HEK293 (cell line): ENCODE results near the gene ISG15.

ENCODE experiments used
- GFI1B ChIP-seq: fragments of 450-650 bp; formaldehyde crosslinking; IDR thresholded peaks from 2 replicates; pipeline ENCODE4 v1.5.1; 2016; ENCODE audit warnings: missing biosample characterization, missing genetic modification characterization
- GLIS2 ChIP-seq: fragments of 450-650 bp; formaldehyde crosslinking; IDR thresholded peaks from 2 replicates; pipeline ENCODE4 v1.5.1; 2016; ENCODE audit warnings: missing biosample characterization, missing genetic modification characterization
- HOXA7 ChIP-seq: sonication (generic); formaldehyde crosslinking; IDR thresholded peaks from 2 replicates; pipeline ENCODE4 v1.8.1; 2022; ENCODE audit warnings: missing genetic modification reagents, borderline replicate concordance
- KLF16 ChIP-seq: fragments of 450-650 bp; formaldehyde crosslinking; IDR thresholded peaks from 2 replicates; pipeline ENCODE4 v1.5.1; 2017; ENCODE audit warnings: missing biosample characterization, missing genetic modification characterization
- MEIS1 ChIP-seq: sonication (generic); formaldehyde crosslinking; IDR thresholded peaks from 2 replicates; pipeline ENCODE4 v1.8.1; 2022; ENCODE audit warnings: missing genetic modification reagents, mild to moderate bottlenecking, borderline replicate concordance
- PBX3 ChIP-seq: sonication (generic); formaldehyde crosslinking; IDR thresholded peaks from 2 replicates; pipeline ENCODE4 v1.8.1; 2022; ENCODE audit warnings: mild to moderate bottlenecking, moderate library complexity, missing genetic modification reagents
- SALL2 ChIP-seq: fragments of 450-650 bp; formaldehyde crosslinking; IDR thresholded peaks from 2 replicates; pipeline ENCODE4 v1.5.0; 2017; ENCODE audit warnings: missing biosample characterization, mild to moderate bottlenecking, missing genetic modification characterization, borderline replicate concordance
- ZBTB20 ChIP-seq: fragments of 450-650 bp; formaldehyde crosslinking; IDR thresholded peaks from 2 replicates; pipeline ENCODE4 v1.5.1; 2016; ENCODE audit warnings: missing biosample characterization, missing genetic modification characterization
- ZBTB48 ChIP-seq: fragments of 450-650 bp; formaldehyde crosslinking; IDR thresholded peaks from 2 replicates; pipeline ENCODE4 v1.5.1; 2016; ENCODE audit warnings: missing biosample characterization, missing genetic modification characterization
- ZFP37 ChIP-seq: fragments of 450-650 bp; formaldehyde crosslinking; IDR thresholded peaks from 2 replicates; pipeline ENCODE4 v1.5.1; 2016; ENCODE audit warnings: missing biosample characterization, missing genetic modification characterization
- ZNF146 ChIP-seq: fragments of 450-650 bp; formaldehyde crosslinking; IDR thresholded peaks from 2 replicates; pipeline ENCODE4 v1.5.1; 2016; ENCODE audit warnings: missing biosample characterization, missing genetic modification characterization
- ZNF202 ChIP-seq: fragments of 450-650 bp; formaldehyde crosslinking; IDR thresholded peaks from 2 replicates; pipeline ENCODE4 v1.5.1; 2016; ENCODE audit warnings: missing biosample characterization, missing genetic modification characterization, borderline replicate concordance
- ZNF223 ChIP-seq: fragments of 450-650 bp; formaldehyde crosslinking; IDR thresholded peaks from 2 replicates; pipeline ENCODE4 v1.5.1; 2016; ENCODE audit warnings: missing biosample characterization, missing genetic modification characterization
- ZNF248 ChIP-seq: fragments of 450-650 bp; formaldehyde crosslinking; IDR thresholded peaks from 2 replicates; pipeline ENCODE4 v1.5.1; 2017; ENCODE audit warnings: missing biosample characterization, missing genetic modification characterization
- ZNF26 ChIP-seq: fragments of 450-650 bp; formaldehyde crosslinking; IDR thresholded peaks from 2 replicates; pipeline ENCODE4 v1.5.1; 2016; ENCODE audit warnings: missing biosample characterization, missing genetic modification characterization
- ZNF266 ChIP-seq: fragments of 450-650 bp; formaldehyde crosslinking; IDR thresholded peaks from 2 replicates; pipeline ENCODE4 v1.5.1; 2016; ENCODE audit warnings: missing biosample characterization, missing genetic modification characterization, low read depth
- ZNF302 ChIP-seq: fragments of 450-650 bp; formaldehyde crosslinking; IDR thresholded peaks from 2 replicates; pipeline ENCODE4 v1.5.1; 2016; ENCODE audit warnings: missing biosample characterization, missing genetic modification characterization, low read depth
- ZNF341 ChIP-seq: fragments of 450-650 bp; formaldehyde crosslinking; IDR thresholded peaks from 2 replicates; pipeline ENCODE4; 2016; ENCODE audit warnings: low read depth, missing biosample characterization, missing genetic modification characterization
- ZNF354C ChIP-seq: fragments of 450-650 bp; formaldehyde crosslinking; IDR thresholded peaks from 2 replicates; pipeline ENCODE4 v1.5.1; 2016; ENCODE audit warnings: missing biosample characterization, missing genetic modification characterization, low read depth, borderline replicate concordance
- ZNF433 ChIP-seq: fragments of 450-650 bp; formaldehyde crosslinking; IDR thresholded peaks from 2 replicates; pipeline ENCODE4 v1.5.1; 2016; ENCODE audit warnings: missing biosample characterization, missing genetic modification characterization, low read depth
- ZNF670 ChIP-seq: fragments of 450-650 bp; formaldehyde crosslinking; IDR thresholded peaks from 2 replicates; pipeline ENCODE4 v1.5.1; 2016; ENCODE audit warnings: missing biosample characterization, missing genetic modification characterization, low read depth
- ZNF677 ChIP-seq: fragments of 450-650 bp; IDR thresholded peaks from 2 replicates; pipeline ENCODE4 v1.5.0; 2018; ENCODE audit warnings: missing biosample characterization, mild to moderate bottlenecking, missing genetic modification characterization, moderate library complexity
- ZNF776 ChIP-seq: fragments of 450-650 bp; formaldehyde crosslinking; IDR thresholded peaks from 2 replicates; pipeline ENCODE4 v1.5.0; 2017; ENCODE audit warnings: missing biosample characterization, missing genetic modification characterization, borderline replicate concordance
- ZSCAN30 ChIP-seq: fragments of 450-650 bp; IDR thresholded peaks from 2 replicates; pipeline ENCODE4 v1.5.1; 2018; ENCODE audit warnings: missing biosample characterization, mild to moderate bottlenecking, missing genetic modification characterization, moderate library complexity
- TF ChIP-seq, protein P1 (sequence below): fragments of 450-650 bp; formaldehyde crosslinking; IDR thresholded peaks from 2 replicates; pipeline ENCODE4; 2016; ENCODE audit warnings: missing biosample characterization, missing genetic modification characterization
- TF ChIP-seq, protein P2 (sequence below): fragments of 450-650 bp; IDR thresholded peaks from 2 replicates; pipeline ENCODE4 v1.5.1; 2018; ENCODE audit warnings: missing biosample characterization, mild to moderate bottlenecking, missing genetic modification characterization
- TF ChIP-seq, protein P3 (sequence below): fragments of 450-650 bp; formaldehyde crosslinking; IDR thresholded peaks from 2 replicates; pipeline ENCODE4 v1.5.1; 2016; ENCODE audit warnings: missing biosample characterization, missing genetic modification characterization
- TF ChIP-seq, protein P4 (sequence below): fragments of 450-650 bp; formaldehyde crosslinking; conservative IDR thresholded peaks from 2 replicates; pipeline ENCODE4 v1.5.1; 2016; ENCODE audit warnings: low read depth, missing biosample characterization, missing genetic modification characterization

ISG15 gene

GRCh38 chr1:998995-999724 is 14.1 kb upstream of the ISG15 start (continued):
- TF ChIP-seq ZSCAN30 (tag by site-specific recombination) (no peak; the same call in 1 of the 2 replicates), ZNF146 (no peak), ZNF670 (tag by site-specific recombination) (no peak), ZNF302 (tag by site-specific recombination) (no peak), ZNF677 (tag by site-specific recombination) (0 out of 2 replicates have a peak, but pooled peaks have one; percentile 1), GLIS2 (tag by site-specific recombination) (peak; percentile 19; the same call in 1 of the 2 replicates), ZNF26 (no peak), MEIS1 (CRISPR knock-in tag) (no peak), KLF16 (tag by site-specific recombination) (no peak), ZNF248 (tag by site-specific recombination) (no peak), ZNF202 (tag by site-specific recombination) (no peak), ZNF354C (tag by site-specific recombination) (no peak), ZNF776 (0 out of 2 replicates have a peak, but pooled peaks have one; percentile 32), ZBTB48 (no peak), ZNF223 (tag by site-specific recombination) (no peak), PBX3 (CRISPR knock-in tag) (no peak), ZNF341 (no peak), ZNF266 (tag by site-specific recombination) (no peak), ZFP37 (0 out of 2 replicates have a peak, but pooled peaks have one; percentile 54), SALL2 (tag by site-specific recombination) (no peak), HOXA7 (CRISPR knock-in tag) (no peak), GFI1B (tag by site-specific recombination) (no peak), ZNF433 (tag by site-specific recombination) (no peak), ZBTB20 (tag by site-specific recombination) (no peak; the same call in 1 of the 2 replicates)
- TF ChIP-seq, protein P1, sequence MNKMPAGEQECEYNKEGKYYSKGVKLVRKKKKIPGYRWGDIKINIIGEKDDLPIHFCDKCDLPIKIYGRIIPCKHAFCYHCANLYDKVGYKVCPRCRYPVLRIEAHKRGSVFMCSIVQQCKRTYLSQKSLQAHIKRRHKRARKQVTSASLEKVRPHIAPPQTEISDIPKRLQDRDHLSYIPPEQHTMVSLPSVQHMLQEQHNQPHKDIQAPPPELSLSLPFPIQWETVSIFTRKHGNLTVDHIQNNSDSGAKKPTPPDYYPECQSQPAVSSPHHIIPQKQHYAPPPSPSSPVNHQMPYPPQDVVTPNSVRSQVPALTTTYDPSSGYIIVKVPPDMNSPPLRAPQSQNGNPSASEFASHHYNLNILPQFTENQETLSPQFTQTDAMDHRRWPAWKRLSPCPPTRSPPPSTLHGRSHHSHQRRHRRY (tag by site-specific recombination): no peak
- TF ChIP-seq, protein P2, sequence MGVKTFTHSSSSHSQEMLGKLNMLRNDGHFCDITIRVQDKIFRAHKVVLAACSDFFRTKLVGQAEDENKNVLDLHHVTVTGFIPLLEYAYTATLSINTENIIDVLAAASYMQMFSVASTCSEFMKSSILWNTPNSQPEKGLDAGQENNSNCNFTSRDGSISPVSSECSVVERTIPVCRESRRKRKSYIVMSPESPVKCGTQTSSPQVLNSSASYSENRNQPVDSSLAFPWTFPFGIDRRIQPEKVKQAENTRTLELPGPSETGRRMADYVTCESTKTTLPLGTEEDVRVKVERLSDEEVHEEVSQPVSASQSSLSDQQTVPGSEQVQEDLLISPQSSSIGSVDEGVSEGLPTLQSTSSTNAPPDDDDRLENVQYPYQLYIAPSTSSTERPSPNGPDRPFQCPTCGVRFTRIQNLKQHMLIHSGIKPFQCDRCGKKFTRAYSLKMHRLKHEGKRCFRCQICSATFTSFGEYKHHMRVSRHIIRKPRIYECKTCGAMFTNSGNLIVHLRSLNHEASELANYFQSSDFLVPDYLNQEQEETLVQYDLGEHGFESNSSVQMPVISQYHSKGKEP: no peak
- TF ChIP-seq, protein P3, sequence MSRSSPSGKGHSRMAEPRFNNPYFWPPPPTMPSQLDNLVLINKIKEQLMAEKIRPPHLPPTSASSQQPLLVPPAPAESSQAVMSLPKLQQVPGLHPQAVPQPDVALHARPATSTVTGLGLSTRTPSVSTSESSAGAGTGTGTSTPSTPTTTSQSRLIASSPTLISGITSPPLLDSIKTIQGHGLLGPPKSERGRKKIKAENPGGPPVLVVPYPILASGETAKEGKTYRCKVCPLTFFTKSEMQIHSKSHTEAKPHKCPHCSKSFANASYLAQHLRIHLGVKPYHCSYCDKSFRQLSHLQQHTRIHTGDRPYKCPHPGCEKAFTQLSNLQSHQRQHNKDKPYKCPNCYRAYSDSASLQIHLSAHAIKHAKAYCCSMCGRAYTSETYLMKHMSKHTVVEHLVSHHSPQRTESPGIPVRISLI (tag by site-specific recombination): no peak
- TF ChIP-seq, protein P4, sequence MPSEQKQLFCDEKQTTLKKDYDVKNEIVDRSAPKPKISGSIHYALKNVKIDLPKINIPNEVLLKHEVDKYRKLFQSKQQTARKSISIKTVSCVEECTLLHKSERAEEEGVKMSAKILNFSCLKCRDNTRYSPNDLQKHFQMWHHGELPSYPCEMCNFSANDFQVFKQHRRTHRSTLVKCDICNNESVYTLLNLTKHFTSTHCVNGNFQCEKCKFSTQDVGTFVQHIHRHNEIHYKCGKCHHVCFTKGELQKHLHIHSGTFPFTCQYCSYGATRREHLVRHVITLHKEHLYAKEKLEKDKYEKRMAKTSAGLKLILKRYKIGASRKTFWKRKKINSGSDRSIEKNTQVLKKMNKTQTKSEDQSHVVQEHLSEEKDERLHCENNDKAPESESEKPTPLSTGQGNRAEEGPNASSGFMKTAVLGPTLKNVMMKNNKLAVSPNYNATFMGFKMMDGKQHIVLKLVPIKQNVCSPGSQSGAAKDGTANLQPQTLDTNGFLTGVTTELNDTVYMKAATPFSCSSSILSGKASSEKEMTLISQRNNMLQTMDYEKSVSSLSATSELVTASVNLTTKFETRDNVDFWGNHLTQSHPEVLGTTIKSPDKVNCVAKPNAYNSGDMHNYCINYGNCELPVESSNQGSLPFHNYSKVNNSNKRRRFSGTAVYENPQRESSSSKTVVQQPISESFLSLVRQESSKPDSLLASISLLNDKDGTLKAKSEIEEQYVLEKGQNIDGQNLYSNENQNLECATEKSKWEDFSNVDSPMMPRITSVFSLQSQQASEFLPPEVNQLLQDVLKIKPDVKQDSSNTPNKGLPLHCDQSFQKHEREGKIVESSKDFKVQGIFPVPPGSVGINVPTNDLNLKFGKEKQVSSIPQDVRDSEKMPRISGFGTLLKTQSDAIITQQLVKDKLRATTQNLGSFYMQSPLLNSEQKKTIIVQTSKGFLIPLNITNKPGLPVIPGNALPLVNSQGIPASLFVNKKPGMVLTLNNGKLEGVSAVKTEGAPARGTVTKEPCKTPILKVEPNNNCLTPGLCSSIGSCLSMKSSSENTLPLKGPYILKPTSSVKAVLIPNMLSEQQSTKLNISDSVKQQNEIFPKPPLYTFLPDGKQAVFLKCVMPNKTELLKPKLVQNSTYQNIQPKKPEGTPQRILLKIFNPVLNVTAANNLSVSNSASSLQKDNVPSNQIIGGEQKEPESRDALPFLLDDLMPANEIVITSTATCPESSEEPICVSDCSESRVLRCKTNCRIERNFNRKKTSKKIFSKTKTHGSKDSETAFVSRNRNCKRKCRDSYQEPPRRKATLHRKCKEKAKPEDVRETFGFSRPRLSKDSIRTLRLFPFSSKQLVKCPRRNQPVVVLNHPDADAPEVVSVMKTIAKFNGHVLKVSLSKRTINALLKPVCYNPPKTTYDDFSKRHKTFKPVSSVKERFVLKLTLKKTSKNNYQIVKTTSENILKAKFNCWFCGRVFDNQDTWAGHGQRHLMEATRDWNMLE (tag by site-specific recombination): no peak
